VCaP (cell line): Measurements from ENCODE around the gene GPHN.

Experiments
- H3K27ac ChIP-seq: fragments of 450-650 bp; 2 replicates; pipeline ENCODE4 v1.5.1; 2017
- TF ChIP-seq, protein P1 (sequence below): fragments of 450-650 bp; conservative IDR thresholded peaks from 2 replicates; pipeline ENCODE4 v1.5.1; 2017; ENCODE audit warnings: mild to moderate bottlenecking, moderate library complexity

The GPHN gene

GRCh38 chr14:67010602-67011001 is 502.7 kb downstream of the GPHN start:
- TF ChIP-seq, protein P1, sequence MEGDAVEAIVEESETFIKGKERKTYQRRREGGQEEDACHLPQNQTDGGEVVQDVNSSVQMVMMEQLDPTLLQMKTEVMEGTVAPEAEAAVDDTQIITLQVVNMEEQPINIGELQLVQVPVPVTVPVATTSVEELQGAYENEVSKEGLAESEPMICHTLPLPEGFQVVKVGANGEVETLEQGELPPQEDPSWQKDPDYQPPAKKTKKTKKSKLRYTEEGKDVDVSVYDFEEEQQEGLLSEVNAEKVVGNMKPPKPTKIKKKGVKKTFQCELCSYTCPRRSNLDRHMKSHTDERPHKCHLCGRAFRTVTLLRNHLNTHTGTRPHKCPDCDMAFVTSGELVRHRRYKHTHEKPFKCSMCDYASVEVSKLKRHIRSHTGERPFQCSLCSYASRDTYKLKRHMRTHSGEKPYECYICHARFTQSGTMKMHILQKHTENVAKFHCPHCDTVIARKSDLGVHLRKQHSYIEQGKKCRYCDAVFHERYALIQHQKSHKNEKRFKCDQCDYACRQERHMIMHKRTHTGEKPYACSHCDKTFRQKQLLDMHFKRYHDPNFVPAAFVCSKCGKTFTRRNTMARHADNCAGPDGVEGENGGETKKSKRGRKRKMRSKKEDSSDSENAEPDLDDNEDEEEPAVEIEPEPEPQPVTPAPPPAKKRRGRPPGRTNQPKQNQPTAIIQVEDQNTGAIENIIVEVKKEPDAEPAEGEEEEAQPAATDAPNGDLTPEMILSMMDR, result no peak
- H3K27ac ChIP-seq, result no peak overlapping the region

DNA sequence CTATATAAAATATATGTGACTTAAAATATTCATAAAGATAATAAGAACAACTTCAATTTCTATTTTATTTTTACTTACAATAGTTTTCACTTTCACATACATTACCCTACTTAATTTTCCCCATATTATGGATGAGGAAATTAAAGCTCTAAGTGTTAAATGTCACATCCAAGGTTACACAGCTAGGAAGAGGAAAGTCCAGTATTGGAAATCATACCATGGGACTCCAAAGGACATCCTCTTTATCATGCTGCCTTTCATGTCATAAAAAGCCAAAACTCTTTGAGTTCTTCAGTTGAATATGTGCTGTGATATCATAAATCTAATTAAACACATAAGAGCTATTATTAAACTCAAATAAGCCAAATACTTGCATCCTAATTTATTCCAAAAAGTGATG is 508.9 kb downstream of the GPHN start:
- H3K27ac ChIP-seq, result no peak overlapping the region
- TF ChIP-seq, protein P1, result no peak

DNA sequence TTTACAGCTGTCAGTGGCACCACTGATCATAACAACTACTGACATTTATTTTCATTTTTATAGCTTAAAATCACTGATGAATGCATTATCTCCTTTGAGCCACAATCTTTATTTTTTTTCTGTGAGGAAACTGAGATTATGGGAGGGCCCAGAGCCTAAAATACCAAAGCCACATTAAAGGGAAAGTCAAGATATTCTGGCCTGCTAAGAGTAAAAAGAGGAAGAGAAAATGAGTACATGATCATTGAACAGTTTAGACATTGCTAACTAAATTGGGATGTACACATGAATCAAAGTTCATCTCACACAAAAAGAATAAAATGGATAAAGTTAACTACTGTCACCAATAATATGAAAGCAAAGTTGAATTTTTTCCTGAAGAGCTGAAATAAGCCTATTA is 510.8 kb downstream of the GPHN start:
- TF ChIP-seq, protein P1, result no peak
- no peak overlapping the region for H3K27ac ChIP-seq

GRCh38 chr14:67019796-67020195 is 511.8 kb downstream of the GPHN start:
- TF ChIP-seq, protein P1, result no peak

GRCh38 chr14:67031920-67032774 is 524.2 kb downstream of the GPHN start:
- TF ChIP-seq, protein P1, result no peak
- H3K27ac ChIP-seq, result no peak overlapping the region

More at GRCh38 chr14:67019796-67020195, 511.8 kb downstream of the GPHN start:
- H3K27ac ChIP-seq, result no peak overlapping the region

DNA sequence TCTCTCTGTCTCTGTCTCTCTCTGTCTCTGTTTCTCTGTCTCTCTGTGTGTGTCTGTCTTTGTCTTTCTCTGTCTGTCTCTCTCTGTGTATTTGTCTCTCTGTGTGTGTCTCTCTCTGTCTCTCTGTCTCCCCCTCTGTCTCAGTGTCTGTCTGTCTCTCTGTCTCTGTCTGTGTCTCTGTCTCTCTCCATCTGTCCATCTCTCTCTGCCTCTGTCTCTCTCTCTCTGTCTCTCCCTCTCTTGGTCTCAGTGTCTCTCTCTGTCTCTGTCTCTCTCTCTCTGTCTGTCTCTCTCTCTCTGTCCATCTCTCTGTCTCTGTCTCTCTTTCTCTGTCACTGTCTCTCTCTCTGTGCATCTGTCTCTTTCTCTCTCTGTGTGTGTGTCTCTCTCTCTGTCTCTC is 537.5 kb downstream of the GPHN start:
- TF ChIP-seq, protein P1, result no peak

GRCh38 chr14:67050896-67051295 is 542.9 kb downstream of the GPHN start:
- TF ChIP-seq, protein P1, result no peak
- H3K27ac ChIP-seq, result no peak overlapping the region

More for the DNA sequence above, 537.5 kb downstream of the GPHN start:
- H3K27ac ChIP-seq, result no peak overlapping the region
